IPS-20b (cell line): Measurements from ENCODE around the gene NMUR1.

Experiments used
- H3K27ac ChIP-seq: one replicate; pipeline ENCODE4 v1.5.1; 2013; ENCODE audit warnings: low read length
- H3K27me3 ChIP-seq: 2 replicates; pipeline ENCODE4 v1.6.1; 2013; ENCODE audit warnings: mild to moderate bottlenecking, low read length, inconsistent platforms; ENCODE audit not compliant: insufficient read depth
- H3K36me3 ChIP-seq: 2 replicates; pipeline ENCODE4 v1.6.1; 2013; ENCODE audit warnings: low read depth, mild to moderate bottlenecking, inconsistent platforms, low read length, moderate library complexity; ENCODE audit not compliant: insufficient read depth
- H3K4me1 ChIP-seq: 2 replicates; pipeline ENCODE4 v1.6.1; 2013; ENCODE audit warnings: mild to moderate bottlenecking, control low read depth, inconsistent platforms, low read length, moderate library complexity; ENCODE audit not compliant: insufficient read depth
- H3K4me3 ChIP-seq: 2 replicates; pipeline ENCODE4 v1.5.1; 2013; ENCODE audit warnings: mild to moderate bottlenecking, low read length, inconsistent platforms
- H3K9ac ChIP-seq: 2 replicates; pipeline ENCODE4 v1.6.1; 2013; ENCODE audit warnings: low read depth, mild to moderate bottlenecking, inconsistent platforms, low read length, moderate library complexity
- H3K9me3 ChIP-seq: 2 replicates; pipeline ENCODE4 v1.6.1; 2013; ENCODE audit warnings: mild to moderate bottlenecking, low read depth, low read length, inconsistent platforms; ENCODE audit not compliant: insufficient read depth

The NMUR1 gene

DNA sequence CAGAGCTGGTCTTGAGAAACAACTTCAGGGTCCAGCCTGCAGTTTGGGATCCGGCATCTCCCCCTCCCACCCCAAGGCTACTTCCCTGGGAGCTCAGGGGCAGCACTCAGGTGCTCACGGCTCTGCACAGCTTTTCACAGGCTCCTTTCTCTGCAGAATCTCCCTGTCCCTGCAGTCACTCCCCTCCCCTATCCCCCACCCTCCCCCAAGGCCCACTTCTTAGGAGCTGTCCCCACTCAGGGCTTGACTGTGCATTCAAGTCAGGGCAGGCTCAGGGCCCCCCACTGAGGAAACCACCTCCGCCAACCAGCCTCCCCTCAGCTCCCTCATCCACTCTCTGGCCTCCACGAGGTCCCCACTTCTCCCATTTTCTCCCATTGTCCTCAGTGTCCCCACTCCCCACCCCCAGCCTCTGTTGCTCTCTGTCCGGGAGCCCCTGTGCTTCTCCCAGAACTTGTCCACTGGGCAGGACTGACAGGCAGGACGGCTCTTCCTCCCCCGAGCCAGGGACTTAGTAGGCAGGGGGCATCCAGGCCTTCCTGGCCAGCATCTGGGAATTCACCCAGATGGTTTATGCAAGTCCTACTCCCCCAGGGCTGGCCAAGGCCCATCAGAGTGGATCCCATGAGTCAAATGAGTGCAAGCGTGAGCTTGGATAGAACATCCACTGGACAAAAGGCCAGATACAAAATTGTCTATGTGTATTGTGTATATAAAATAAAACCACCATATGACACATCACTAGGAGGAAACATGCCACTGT is 7.6 kb downstream of the NMUR1 start:
- no peaks in the 10 kb centered on the region for H3K4me1 ChIP-seq
- H3K27me3 ChIP-seq, result no peaks in the 10 kb centered on the region
- H3K9me3 ChIP-seq, result no peaks in the 10 kb centered on the region
- H3K9ac ChIP-seq, result no peak overlapping the region
- no peak overlapping the region for H3K27ac ChIP-seq
- H3K36me3 ChIP-seq, result no peaks in the 10 kb centered on the region
- no peak overlapping the region for H3K4me3 ChIP-seq

DNA sequence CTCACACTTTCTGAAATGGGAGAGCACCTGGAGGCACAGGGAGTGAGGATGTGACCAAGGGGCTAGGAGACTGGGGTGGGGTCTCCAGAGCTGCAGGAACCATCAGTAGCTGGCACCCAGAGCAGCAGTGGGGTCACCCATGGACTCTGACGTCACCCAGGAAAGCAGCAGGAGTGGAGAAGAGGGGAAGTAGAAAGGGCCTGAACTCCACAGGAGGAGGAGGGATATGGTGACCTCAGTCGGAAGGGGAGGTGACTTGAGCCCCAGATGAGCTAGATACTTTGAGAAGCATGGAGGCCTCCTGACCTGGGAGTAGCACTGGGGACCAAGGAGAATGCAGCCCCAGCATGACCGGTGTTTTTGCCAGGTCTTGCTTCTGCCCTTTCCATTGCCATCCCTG is 8.8 kb downstream of the NMUR1 start:
- Histone ChIP-seq H3K27me3 (no peaks in the 10 kb centered on the region), H3K9me3 (no peaks in the 10 kb centered on the region), H3K36me3 (no peaks in the 10 kb centered on the region), H3K4me3 (no peak overlapping the region), H3K27ac (no peak overlapping the region), H3K4me1 (no peaks in the 10 kb centered on the region), H3K9ac (no peak overlapping the region)

DNA sequence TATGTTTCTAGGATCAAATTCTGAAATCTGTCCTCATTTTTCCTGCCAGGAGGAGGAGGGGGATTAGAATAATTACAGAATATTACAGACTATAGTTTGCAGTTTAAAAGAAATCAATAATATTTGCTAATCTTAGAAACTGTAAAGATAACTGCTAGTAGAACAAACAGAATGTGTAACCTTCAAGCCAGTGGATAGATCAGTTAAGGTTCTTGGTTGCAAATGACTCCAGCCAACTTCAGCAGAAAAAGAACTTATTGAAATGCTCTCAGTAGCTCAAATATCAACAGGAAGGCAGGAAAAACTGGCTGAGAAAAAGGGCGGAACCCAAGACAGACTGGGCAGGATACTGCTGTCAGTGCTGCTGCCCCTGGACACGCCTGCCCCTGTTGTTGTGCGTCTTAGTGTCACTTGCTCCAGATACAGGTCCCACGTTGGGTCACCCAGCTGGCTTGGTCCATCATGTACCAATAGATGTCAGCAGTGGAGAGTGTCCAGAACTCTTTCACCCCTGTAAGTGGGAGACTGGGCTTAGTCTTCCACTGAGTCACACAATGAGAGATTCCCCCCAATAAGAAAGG is 10.2 kb downstream of the NMUR1 start:
- H3K9ac ChIP-seq, result no peak overlapping the region
- H3K4me3 ChIP-seq, result no peak overlapping the region
- H3K27ac ChIP-seq, result no peak overlapping the region
- no peaks in the 10 kb centered on the region for H3K9me3 ChIP-seq
- H3K36me3 ChIP-seq, result no peaks in the 10 kb centered on the region
- H3K4me1 ChIP-seq, result no peaks in the 10 kb centered on the region
- no peaks in the 10 kb centered on the region; the same call in 1 of the 2 replicates for H3K27me3 ChIP-seq

DNA sequence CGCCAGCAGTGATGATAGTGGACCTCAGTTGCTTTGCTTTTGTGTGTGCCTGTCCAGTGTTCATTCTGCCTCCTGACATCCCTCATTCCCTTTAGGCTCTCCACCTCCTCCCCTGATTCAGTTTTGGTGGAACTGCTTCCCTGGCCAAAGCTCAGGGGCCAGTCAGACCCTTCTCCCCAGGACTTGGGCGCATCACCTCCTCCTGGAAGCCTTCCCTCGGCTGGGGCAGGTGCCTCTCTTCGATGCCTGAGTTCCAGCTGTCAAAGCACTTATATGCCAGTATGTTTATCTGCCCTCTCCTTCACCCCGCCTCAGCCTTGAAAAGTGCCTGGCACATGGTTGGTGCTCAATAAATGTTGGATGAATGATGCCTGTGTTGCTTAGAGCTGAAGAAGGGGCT is 11.5 kb downstream of the NMUR1 start:
- H3K4me1 ChIP-seq, result no peaks in the 10 kb centered on the region
- H3K9me3 ChIP-seq, result no peaks in the 10 kb centered on the region
- H3K9ac ChIP-seq, result no peak overlapping the region
- no peaks in the 10 kb centered on the region; the same call in 1 of the 2 replicates for H3K27me3 ChIP-seq
- no peak overlapping the region for H3K4me3 ChIP-seq
- no peak overlapping the region for H3K27ac ChIP-seq
- H3K36me3 ChIP-seq, result no peaks in the 10 kb centered on the region

DNA sequence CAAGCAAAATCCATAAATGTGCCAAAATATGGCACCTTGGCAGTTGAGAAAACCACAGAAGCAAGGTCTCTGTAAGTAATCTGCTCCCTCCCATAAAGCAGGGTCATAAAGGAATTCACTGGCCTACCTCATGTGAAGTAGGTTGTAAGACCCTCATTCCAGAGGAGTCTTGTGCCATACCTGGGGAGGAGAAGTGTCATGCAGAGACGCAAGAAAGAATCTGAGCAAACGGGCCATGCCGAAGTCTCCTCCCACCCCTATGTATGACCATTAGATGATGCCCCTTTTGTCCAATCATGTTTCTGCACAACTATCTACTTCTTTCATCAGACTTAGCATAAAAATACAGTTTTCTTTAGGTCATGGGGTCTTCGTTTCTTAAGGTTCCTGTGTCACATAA is 14.6 kb downstream of the NMUR1 start:
- Histone ChIP-seq H3K9me3 (no peaks in the 10 kb centered on the region), H3K4me1 (peaks cover 3% of the 10 kb centered on the region; the same call in 1 of the 2 replicates), H3K27me3 (no peaks in the 10 kb centered on the region; the same call in 1 of the 2 replicates), H3K36me3 (no peaks in the 10 kb centered on the region), H3K27ac (no peak overlapping the region), H3K9ac (no peak overlapping the region), H3K4me3 (no peak overlapping the region)

DNA sequence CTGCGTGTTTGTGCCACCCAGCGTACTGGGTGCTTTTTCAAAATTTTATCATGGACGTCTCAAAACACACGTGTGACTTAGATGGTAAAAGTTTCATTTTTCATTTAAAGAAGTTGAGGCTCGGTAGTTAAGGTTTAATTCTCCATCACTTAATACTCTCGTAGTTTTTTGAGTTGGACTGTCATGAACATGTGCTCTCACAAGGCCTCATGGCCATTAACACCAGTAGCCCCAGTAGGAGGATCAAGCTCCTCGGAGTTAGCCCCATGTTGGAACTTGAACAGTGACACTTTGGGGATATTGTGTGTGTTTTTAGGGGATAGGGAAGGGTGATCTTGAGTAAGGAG is 15.3 kb downstream of the NMUR1 start:
- Histone ChIP-seq H3K36me3 (no peaks in the 10 kb centered on the region), H3K4me3 (peak overlapping the region; percentile 74), H3K27ac (no peak overlapping the region), H3K9ac (peak overlapping the region; percentile 87; the same call in 1 of the 2 replicates), H3K27me3 (no peaks in the 10 kb centered on the region; the same call in 1 of the 2 replicates), H3K9me3 (no peaks in the 10 kb centered on the region), H3K4me1 (peaks cover 3% of the 10 kb centered on the region; the same call in 1 of the 2 replicates)

DNA sequence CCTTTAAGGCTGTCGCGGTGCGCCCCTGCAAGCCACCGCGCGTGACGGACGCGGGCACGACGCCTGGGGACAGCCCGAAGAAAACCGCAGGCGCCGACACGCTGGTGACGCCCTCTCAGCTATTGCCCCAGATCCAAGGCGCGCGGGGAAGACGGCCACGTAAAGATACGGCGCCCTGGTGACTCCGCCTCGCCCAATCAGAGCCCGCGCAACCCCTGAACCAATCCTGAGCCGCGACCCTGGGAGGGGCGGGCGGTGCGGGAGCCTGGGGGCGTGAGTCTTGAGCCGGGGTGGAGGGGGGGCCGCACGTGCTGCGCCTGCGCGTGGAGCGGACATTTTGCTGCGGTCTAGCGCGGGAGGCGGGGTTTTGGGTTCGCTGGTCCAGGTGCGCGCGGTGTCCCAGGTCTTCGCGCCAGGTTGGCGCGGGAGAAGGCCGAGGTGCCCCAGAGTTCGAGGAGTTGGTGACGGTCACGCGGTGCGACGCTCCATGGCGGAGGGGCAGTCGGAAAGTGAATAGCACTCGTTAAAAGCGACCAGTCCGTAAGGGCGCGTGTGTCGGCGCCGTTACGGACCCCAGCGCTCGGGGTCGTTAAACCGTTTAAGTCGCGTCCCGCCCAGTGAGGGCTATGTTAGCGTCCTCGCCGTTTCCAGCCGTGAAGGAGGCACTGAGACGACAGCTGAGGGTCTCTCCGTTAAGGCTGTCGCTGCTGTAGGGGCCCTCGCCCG is 15.9 kb downstream of the NMUR1 start:
- Histone ChIP-seq H3K4me3 (peak overlapping the region; percentile 90), H3K27me3 (no peaks in the 10 kb centered on the region; the same call in 1 of the 2 replicates), H3K36me3 (no peaks in the 10 kb centered on the region), H3K9me3 (no peaks in the 10 kb centered on the region), H3K27ac (peak overlapping the region; percentile 71), H3K4me1 (peaks cover 3% of the 10 kb centered on the region; the same call in 1 of the 2 replicates), H3K9ac (peak overlapping the region; percentile 94)

DNA sequence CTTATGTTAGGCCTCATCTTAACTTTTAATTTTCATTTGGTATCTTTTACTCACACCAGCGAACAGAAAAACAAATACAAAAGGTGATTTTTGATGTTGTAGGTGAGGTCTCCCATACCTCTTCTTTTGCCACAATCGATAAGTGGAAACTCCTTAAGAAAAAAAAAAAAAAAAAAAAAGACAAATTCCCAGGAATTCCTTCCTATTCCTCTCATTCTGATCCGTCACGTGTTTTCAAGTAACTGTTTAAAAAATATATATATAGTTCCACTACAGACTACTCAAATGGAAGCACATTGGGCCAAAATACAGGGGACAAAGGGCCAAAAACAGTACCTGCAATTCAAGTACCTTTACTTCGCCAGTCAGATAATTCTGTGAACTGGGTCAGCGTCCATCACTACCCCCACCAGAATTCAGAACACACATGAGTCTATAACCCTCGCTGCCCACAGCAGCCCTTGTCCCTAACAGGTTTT is 16.5 kb downstream of the NMUR1 start:
- Histone ChIP-seq H3K9ac (peak overlapping the region; percentile 94), H3K36me3 (no peaks in the 10 kb centered on the region), H3K27me3 (no peaks in the 10 kb centered on the region; the same call in 1 of the 2 replicates), H3K4me3 (peak overlapping the region; percentile 90), H3K27ac (peak overlapping the region; percentile 71), H3K4me1 (peaks cover 3% of the 10 kb centered on the region; the same call in 1 of the 2 replicates), H3K9me3 (no peaks in the 10 kb centered on the region)

DNA sequence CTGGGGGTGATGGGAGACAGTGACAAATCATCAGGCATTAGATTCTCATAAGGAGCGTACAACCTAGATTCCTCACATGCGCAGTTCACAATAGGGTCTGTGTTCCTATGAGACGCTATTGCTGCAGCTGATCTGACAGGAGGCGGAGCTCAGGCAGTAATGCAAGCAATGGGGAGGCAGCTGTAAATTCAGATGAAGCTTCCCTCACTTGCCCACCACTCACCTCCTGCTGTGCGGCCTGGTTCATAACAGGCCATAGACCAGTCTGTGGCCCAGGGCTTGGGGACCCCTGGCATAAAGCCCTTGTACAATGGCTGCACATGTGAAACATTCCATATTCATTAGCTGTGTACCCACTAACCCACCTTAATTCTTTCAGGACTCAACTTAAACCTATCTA is 18.0 kb downstream of the NMUR1 start:
- no peaks in the 10 kb centered on the region for H3K9me3 ChIP-seq

DNA sequence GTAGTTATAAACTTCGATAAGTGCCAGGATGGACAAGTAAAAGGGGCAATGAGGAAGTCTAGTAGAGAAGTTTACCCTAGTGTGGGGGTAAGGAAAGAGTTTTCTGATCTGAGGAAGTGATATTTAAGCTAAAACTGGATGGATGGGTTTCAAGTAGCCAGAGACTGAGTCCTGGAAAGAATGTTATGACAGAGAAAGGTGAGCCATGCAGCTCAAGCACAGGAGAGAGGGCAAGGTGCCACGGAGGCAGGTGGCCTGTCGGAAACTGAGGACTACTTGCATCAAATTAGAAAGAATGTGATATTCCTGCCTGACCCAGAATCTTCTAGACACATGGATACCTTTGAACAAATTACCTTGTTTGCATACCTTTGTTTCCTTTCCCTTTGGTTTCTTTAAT is 26.5 kb downstream of the NMUR1 start:
- Histone ChIP-seq H3K27ac (no peak overlapping the region), H3K27me3 (no peaks in the 10 kb centered on the region), H3K4me1 (no peaks in the 10 kb centered on the region), H3K9me3 (no peaks in the 10 kb centered on the region), H3K4me3 (no peak overlapping the region), H3K9ac (no peak overlapping the region), H3K36me3 (no peaks in the 10 kb centered on the region; the same call in 1 of the 2 replicates)

More for the DNA sequence above, 18.0 kb downstream of the NMUR1 start:
- Histone ChIP-seq H3K9ac (no peak overlapping the region), H3K36me3 (no peaks in the 10 kb centered on the region), H3K27ac (no peak overlapping the region), H3K27me3 (no peaks in the 10 kb centered on the region; the same call in 1 of the 2 replicates), H3K4me1 (peaks cover 3% of the 10 kb centered on the region; the same call in 1 of the 2 replicates), H3K4me3 (no peak overlapping the region)

DNA sequence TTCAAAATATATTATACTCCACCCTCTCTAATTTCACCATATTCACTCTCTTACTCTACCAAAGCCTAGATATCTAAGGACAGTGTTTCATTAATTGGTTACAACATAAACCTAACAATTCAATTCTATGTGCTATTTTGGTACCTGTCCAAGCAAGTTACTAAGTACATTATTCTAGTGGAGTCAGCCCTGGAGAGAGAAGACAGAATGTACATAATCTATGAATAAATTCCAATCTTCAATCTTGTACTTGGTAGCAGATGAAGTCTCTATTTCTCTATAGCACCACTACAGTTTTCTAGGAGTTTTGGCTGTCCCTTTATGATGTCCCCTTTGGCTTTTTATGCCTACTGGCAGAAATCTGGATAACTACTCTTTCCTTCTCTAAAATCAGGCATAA is 27.6 kb downstream of the NMUR1 start:
- H3K27ac ChIP-seq, result no peak overlapping the region
- H3K9ac ChIP-seq, result no peak overlapping the region
- H3K27me3 ChIP-seq, result no peaks in the 10 kb centered on the region
- H3K9me3 ChIP-seq, result no peaks in the 10 kb centered on the region
- H3K36me3 ChIP-seq, result no peaks in the 10 kb centered on the region; the same call in 1 of the 2 replicates
- H3K4me1 ChIP-seq, result no peaks in the 10 kb centered on the region
- no peak overlapping the region for H3K4me3 ChIP-seq
